Calu3 (cell line): ENCODE results near the gene RIPOR3. TPM values are rescaled to one million over a fixed set of nuclear protein-coding genes. Genes with fewer than 3 reads are reported as not detected.
A peak's percentile ranks its signal among the peaks of the same experiment; 100 is the strongest.

Experiments
- BruUV-seq: library from RNA; stranded (reverse); fragments of 400-500 nt; replicated peaks from 2 replicates; lab custom pipeline; 2021; lab: Mats Ljungman, UMichigan
- CTCF ChIA-PET: fragments of 300-600 bp; sonication (Branson Sonifier 250); formaldehyde crosslinking; loops from one replicate; lab custom pipeline; 2022; ENCODE audit warnings: antibody characterized with exemption; lab: Charles Lee
- DNase-seq: peaks from one replicate; pipeline ENCODE4 v3.0.0; 2022
- H3K27ac Mint-ChIP-seq: one replicate; pipeline ENCODE4 v1.8.0; 2022; ENCODE audit warnings: mixed read lengths; ENCODE audit not compliant: unreplicated experiment
- H3K27me3 Mint-ChIP-seq: one replicate; pipeline ENCODE4 v1.8.0; 2022; ENCODE audit warnings: mixed read lengths; ENCODE audit not compliant: unreplicated experiment
- H3K36me3 Mint-ChIP-seq: one replicate; pipeline ENCODE4 v1.8.0; 2022; ENCODE audit warnings: mild to moderate bottlenecking, moderate library complexity, mixed read lengths; ENCODE audit not compliant: insufficient read depth, unreplicated experiment
- H3K4me1 Mint-ChIP-seq: one replicate; pipeline ENCODE4 v1.8.0; 2022; ENCODE audit warnings: mild to moderate bottlenecking, low read depth, mixed read lengths; ENCODE audit not compliant: unreplicated experiment
- H3K4me3 Mint-ChIP-seq: one replicate; pipeline ENCODE4 v1.8.0; 2022; ENCODE audit warnings: mild to moderate bottlenecking, low read depth, moderate library complexity, mixed read lengths; ENCODE audit not compliant: unreplicated experiment
- H3K9me3 Mint-ChIP-seq: one replicate; pipeline ENCODE4 v1.8.0; 2022; ENCODE audit warnings: low read depth, mixed read lengths; ENCODE audit not compliant: unreplicated experiment
- CTCF ChIP-seq: fragments of 200-600 bp; IDR thresholded peaks from one replicate; pipeline ENCODE4 v1.8.0; 2022; ENCODE audit warnings: antibody characterized with exemption; ENCODE audit not compliant: unreplicated experiment
- intact Hi-C: fragments of 100-400 bp; cut with micrococcal nuclease; formaldehyde crosslinking; loops from one replicate; pipeline ENCODE4 v1.10.0; 2022; ENCODE audit not compliant: unreplicated experiment
- total RNA-seq: library from RNA; stranded (reverse); gene quantifications from 2 replicates; pipeline ENCODE4 v1.2.3, GENCODE V29; 2022

Gene RIPOR3
- total RNA-seq, 1 experiment from 2014 or later, result 4.0 TPM

- Mint-ChIP-seq H3K4me3 (peak overlapping the region; percentile 18), H3K9me3 (no peaks in the 10 kb centered on the region), H3K36me3 (peaks cover 63% of the 10 kb centered on the region), H3K27ac (peak overlapping the region; percentile 46), H3K27me3 (peaks cover 20% of the 10 kb centered on the region), H3K4me1 (peaks cover 30% of the 10 kb centered on the region)
- CTCF ChIA-PET, result interaction anchor here (0.6 to 2.1 kb wide), 3 partner anchors 29 to 148 kb away, joined by 5 to 6 read pairs (median 6); no protein-coding TSS in a partner anchor
- no peak for DNase-seq
- intact Hi-C loops, result no loop called here
- TF ChIP-seq CTCF, result no peak
- BruUV-seq, result no TSS peak
Measured at GRCh38 chr20:50595988-50596693, 95.2 kb downstream of the RIPOR3 start.

- H3K9me3 Mint-ChIP-seq, result no peaks in the 10 kb centered on the region
- H3K27me3 Mint-ChIP-seq, result peaks cover 20% of the 10 kb centered on the region
- CTCF ChIA-PET, result interaction anchor here (2.1 kb wide), 1 partner anchor 30 kb away, joined by 6 read pairs; no protein-coding TSS in a partner anchor
- H3K4me1 Mint-ChIP-seq, result peaks cover 30% of the 10 kb centered on the region
- DNase-seq, result no peak
- no peak for TF ChIP-seq CTCF
- peak overlapping the region; percentile 46 for H3K27ac Mint-ChIP-seq
- intact Hi-C loops, result no loop called here
- peaks cover 70% of the 10 kb centered on the region for H3K36me3 Mint-ChIP-seq
- BruUV-seq, result no TSS peak
- H3K4me3 Mint-ChIP-seq, result no peak overlapping the region
Measured at GRCh38 chr20:50595433-50595895, 95.9 kb downstream of the RIPOR3 start.

GRCh38 chr20:50594591-50595432 lies 96.5 kb downstream of the RIPOR3 start:
- H3K9me3 Mint-ChIP-seq, result no peaks in the 10 kb centered on the region
- no peak for DNase-seq
- H3K27me3 Mint-ChIP-seq, result peaks cover 20% of the 10 kb centered on the region
- intact Hi-C loops, result no loop called here
- no peak for TF ChIP-seq CTCF
- peak overlapping the region; percentile 46 for H3K27ac Mint-ChIP-seq
- CTCF ChIA-PET, result interaction anchor here (2.1 kb wide), 1 partner anchor 31 kb away, joined by 6 read pairs; no protein-coding TSS in a partner anchor
- no peak overlapping the region for H3K4me3 Mint-ChIP-seq
- BruUV-seq, result no TSS peak
- peaks cover 30% of the 10 kb centered on the region for H3K4me1 Mint-ChIP-seq
- peaks cover 76% of the 10 kb centered on the region for H3K36me3 Mint-ChIP-seq

GRCh38 chr20:50594231-50594590 lies 97.1 kb downstream of the RIPOR3 start:
- CTCF ChIA-PET, result no interaction called here
- H3K36me3 Mint-ChIP-seq, result peaks cover 82% of the 10 kb centered on the region
- no peak overlapping the region for H3K27ac Mint-ChIP-seq
- BruUV-seq, result no TSS peak
- H3K4me3 Mint-ChIP-seq, result no peak overlapping the region
- no peak for DNase-seq
- no peaks in the 10 kb centered on the region for H3K9me3 Mint-ChIP-seq
- peaks cover 20% of the 10 kb centered on the region for H3K27me3 Mint-ChIP-seq
- intact Hi-C loops, result no loop called here
- peaks cover 30% of the 10 kb centered on the region for H3K4me1 Mint-ChIP-seq
- no peak for TF ChIP-seq CTCF
